Osteoblast (primary cell): ENCODE data around the gene SKAP1. TPM values are rescaled to one million over a fixed set of nuclear protein-coding genes. Genes with fewer than 3 reads are reported as not detected.

Source experiments
- DNase-seq: peaks from one replicate; pipeline ENCODE4 v3.0.0; 2011; ENCODE audit warnings: low spot score, mixed read lengths; ENCODE audit not compliant: insufficient read length; ENCODE audit errors: missing footprints
- H2AFZ ChIP-seq: 2 replicates; pipeline ENCODE4 v1.6.0; 2011; ENCODE audit warnings: mild to moderate bottlenecking, low read length
- H3K27ac ChIP-seq: 2 replicates; pipeline ENCODE4 v1.5.1; 2011; ENCODE audit warnings: mild to moderate bottlenecking, low read depth, low read length, moderate library complexity
- H3K27me3 ChIP-seq: 2 replicates; pipeline ENCODE4 v1.6.0; 2012; ENCODE audit warnings: mild to moderate bottlenecking, control low read depth, inconsistent platforms, low read length, moderate library complexity; ENCODE audit not compliant: insufficient read depth
- H3K36me3 ChIP-seq: 2 replicates; pipeline ENCODE4 v1.5.1; 2011; ENCODE audit warnings: mild to moderate bottlenecking, low read length, control low read depth, moderate library complexity; ENCODE audit not compliant: insufficient read depth
- H3K4me1 ChIP-seq: 2 replicates; pipeline ENCODE4 v1.5.1; 2011; ENCODE audit warnings: mild to moderate bottlenecking, low read length, control low read depth, moderate library complexity; ENCODE audit not compliant: insufficient read depth
- H3K4me2 ChIP-seq: 2 replicates; pipeline ENCODE4 v1.6.0; 2011; ENCODE audit warnings: mild to moderate bottlenecking, low read length; ENCODE audit not compliant: insufficient read depth
- H3K4me3 ChIP-seq: fragments of 200-600 bp; sonication (generic); 3 replicates; pipeline ENCODE4 v1.5.1; 2012; ENCODE audit warnings: mild to moderate bottlenecking, low read length, inconsistent platforms; ENCODE audit not compliant: insufficient read depth
- H3K79me2 ChIP-seq: 2 replicates; pipeline ENCODE4 v1.6.0; 2012; ENCODE audit warnings: mild to moderate bottlenecking, low read length, control low read depth, inconsistent platforms; ENCODE audit not compliant: insufficient read depth
- H3K9me3 ChIP-seq: 2 replicates; pipeline ENCODE4 v1.5.1; 2011; ENCODE audit warnings: low read depth, low read length, control low read depth
- H4K20me1 ChIP-seq: 2 replicates; pipeline ENCODE4 v1.6.0; 2012; ENCODE audit warnings: mild to moderate bottlenecking, low read length, control low read depth; ENCODE audit not compliant: insufficient read depth
- CTCF ChIP-seq: IDR thresholded peaks from 2 replicates; pipeline ENCODE4 v1.5.1; 2011; ENCODE audit warnings: mild to moderate bottlenecking, low read depth, low read length, moderate library complexity; ENCODE audit errors: extremely low read depth
- total RNA-seq: library from RNA; depleted of rRNA; stranded (reverse); fragments of >200 nt; gene quantifications from 2 replicates; pipeline ENCODE4 v1.2.3, GENCODE V29; 2012

The SKAP1 gene
- total RNA-seq, 1 donor = not detected

- Histone ChIP-seq H3K4me3 (no peak overlapping the region), H3K27me3 (peaks cover 78% of the 10 kb centered on the region), H3K4me2 (no peak overlapping the region), H3K9me3 (no peaks in the 10 kb centered on the region), H3K4me1 (no peaks in the 10 kb centered on the region), H2AFZ (no peak overlapping the region), H4K20me1 (no peaks in the 10 kb centered on the region), H3K27ac (no peak overlapping the region), H3K79me2 (no peaks in the 10 kb centered on the region), H3K36me3 (no peaks in the 10 kb centered on the region)
- DNase-seq = no peak
- TF ChIP-seq CTCF = no peak
Measured at GRCh38 chr17:48330887-48331286, 99.1 kb downstream of the SKAP1 start.

- Histone ChIP-seq H3K4me2 (no peak overlapping the region), H3K36me3 (no peaks in the 10 kb centered on the region), H3K9me3 (no peaks in the 10 kb centered on the region), H3K4me1 (no peaks in the 10 kb centered on the region), H3K27me3 (peaks cover 82% of the 10 kb centered on the region), H4K20me1 (no peaks in the 10 kb centered on the region), H3K4me3 (no peak overlapping the region), H2AFZ (no peak overlapping the region), H3K79me2 (no peaks in the 10 kb centered on the region), H3K27ac (no peak overlapping the region)
- no peak for DNase-seq
- TF ChIP-seq CTCF = no peak
Measured at GRCh38 chr17:48330421-48330820, 99.6 kb downstream of the SKAP1 start.

- TF ChIP-seq CTCF = no peak
- Histone ChIP-seq H3K4me2 (no peak overlapping the region), H3K4me3 (no peak overlapping the region), H3K9me3 (no peaks in the 10 kb centered on the region), H3K36me3 (no peaks in the 10 kb centered on the region), H4K20me1 (no peaks in the 10 kb centered on the region), H3K27ac (no peak overlapping the region), H3K27me3 (peaks cover 82% of the 10 kb centered on the region), H2AFZ (no peak overlapping the region), H3K4me1 (no peaks in the 10 kb centered on the region), H3K79me2 (no peaks in the 10 kb centered on the region)
- DNase-seq = no peak
Measured at GRCh38 chr17:48328457-48328856, 101.6 kb downstream of the SKAP1 start.

DNA sequence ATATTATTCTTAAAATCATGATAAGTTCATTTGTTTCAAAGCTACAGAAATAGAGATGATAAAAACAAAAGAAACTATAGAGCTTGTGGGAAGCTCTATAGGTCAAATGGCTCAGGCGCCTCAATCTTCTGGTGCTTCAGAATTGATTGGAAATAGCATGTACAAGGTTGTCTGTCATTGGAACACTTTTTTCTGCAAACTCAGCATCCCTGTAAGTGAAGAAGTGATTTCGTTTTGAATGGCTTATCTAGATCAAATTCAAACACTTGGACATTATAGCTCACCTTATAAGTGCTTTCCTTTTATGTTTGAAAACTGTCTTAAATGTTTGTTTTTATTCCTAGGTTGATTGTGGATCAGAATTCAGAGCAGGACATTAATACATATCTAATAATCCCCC is 103.7 kb downstream of the SKAP1 start:
- TF ChIP-seq CTCF = no peak
- DNase-seq = no peak
- no peak overlapping the region for H3K4me3 ChIP-seq
- no peaks in the 10 kb centered on the region for H4K20me1 ChIP-seq
- H3K36me3 ChIP-seq = no peaks in the 10 kb centered on the region
- H3K4me1 ChIP-seq = no peaks in the 10 kb centered on the region
- no peaks in the 10 kb centered on the region for H3K79me2 ChIP-seq
- no peak overlapping the region for H3K27ac ChIP-seq
- H2AFZ ChIP-seq = no peak overlapping the region
- no peaks in the 10 kb centered on the region for H3K9me3 ChIP-seq
- peaks cover 71% of the 10 kb centered on the region for H3K27me3 ChIP-seq
- H3K4me2 ChIP-seq = no peak overlapping the region
